ENCODE data around the gene TANC1. TPM values are rescaled to one million over a fixed set of nuclear protein-coding genes. Genes with fewer than 3 reads are reported as not detected.

The TANC1 gene
- total RNA-seq, 1 experiment from 2014 or later: 2.5 TPM

DNA sequence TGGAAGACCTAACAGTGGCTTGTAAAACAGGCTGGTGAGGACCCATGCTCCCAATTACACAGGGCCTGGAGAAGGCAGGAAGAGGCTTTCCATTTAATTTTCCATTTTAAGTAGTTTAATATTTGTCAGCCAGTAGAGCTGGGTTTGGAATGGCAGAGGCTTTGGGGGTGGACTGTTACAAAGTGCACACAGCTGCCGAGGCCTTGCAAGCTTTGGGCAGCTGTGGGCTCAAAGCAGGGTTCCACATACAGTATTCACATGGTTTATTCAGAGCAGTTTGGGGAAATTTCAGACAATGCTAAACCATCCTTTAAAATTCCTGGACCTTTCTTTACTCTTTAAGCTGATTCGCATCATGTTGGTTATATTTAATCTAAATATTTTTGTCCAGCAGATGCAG, 185.5 kb downstream of the TANC1 start:
- no peak overlapping the region for H2AK5ac ChIP-seq (ENCODE audit: insufficient read length, low read length)
- H3K18ac ChIP-seq (ENCODE audit: insufficient read length, low read depth, low read length): no peak overlapping the region
- H4K20me1 ChIP-seq (ENCODE audit: control insufficient read depth, insufficient read depth, insufficient read length): no peaks in the 10 kb centered on the region
- no peak overlapping the region for H2AFZ ChIP-seq (ENCODE audit: low read length)
- no peak overlapping the region for H3K4ac ChIP-seq (ENCODE audit: low read depth, low read length)
- no peaks in the 10 kb centered on the region for H3K23me2 ChIP-seq (ENCODE audit: insufficient read length, low read depth, low read length, poor library complexity, severe bottlenecking)
- peak overlapping the region in 1 of 3 experiments; percentile 49; a peak in 1 of 7 replicates for H3K27ac Mint-ChIP-seq
- no peak overlapping the region for H2BK120ac ChIP-seq (ENCODE audit: low read depth, low read length, poor library complexity, severe bottlenecking)
- WGBS (ENCODE audit: extremely low coverage, insufficient read length, low lambda C conversion rate): no CpG with 5 or more reads among the region's 2 CpGs
- peaks cover 13 to 16% of the 10 kb centered on the region in 2 experiments for H3K4me1 Mint-ChIP-seq
- no peaks in the 10 kb centered on the region for H3K9me3 Mint-ChIP-seq
- no peak overlapping the region for H2BK15ac ChIP-seq (ENCODE audit: low read depth, low read length)
- no peak overlapping the region for H2BK5ac ChIP-seq (ENCODE audit: insufficient read length, low read length)
- H4K5ac ChIP-seq (ENCODE audit: insufficient read length, low read depth, low read length): no peak overlapping the region
- no peak for TF ChIP-seq CTCF (conservative IDR thresholded peaks at IDR 0.05)
- no peak overlapping the region for H4K8ac ChIP-seq (replicated peaks; ENCODE audit: insufficient read length, low read depth, low read length)
- H3K4me1 ChIP-seq (ENCODE audit: insufficient read depth, low read length): no peaks in the 10 kb centered on the region
- H3K23ac ChIP-seq (ENCODE audit: insufficient read length, low read depth, low read length): no peak overlapping the region
- no peak for DNase-seq
- no peak overlapping the region for H3K27ac ChIP-seq (ENCODE audit: insufficient read length, low read depth, low read length)
- H3T11ph ChIP-seq (ENCODE audit: low read length): no peak overlapping the region
- H4K91ac ChIP-seq (ENCODE audit: insufficient read length, low read depth, low read length): no peak overlapping the region
- H3K79me1 ChIP-seq (ENCODE audit: insufficient read depth, low read depth, low read length, poor library complexity, severe bottlenecking): no peaks in the 10 kb centered on the region
- H3K9ac ChIP-seq (ENCODE audit: extremely low read depth, insufficient read length, low read length): no peak overlapping the region
- H3K27me3 ChIP-seq (ENCODE audit: insufficient read depth, low read length): no peaks in the 10 kb centered on the region
- no peak overlapping the region for H3K14ac ChIP-seq (ENCODE audit: insufficient read depth, low read length)
- H3K4me3 Mint-ChIP-seq: no peak overlapping the region
- H3K9me3 ChIP-seq (ENCODE audit: control insufficient read depth, low read depth, low read length): no peaks in the 10 kb centered on the region
- no peak overlapping the region for H3K4me2 ChIP-seq (ENCODE audit: insufficient read depth, insufficient read length, low read length)
- H2BK20ac ChIP-seq (ENCODE audit: low read depth, low read length, poor library complexity, severe bottlenecking): no peak overlapping the region
- H3K56ac ChIP-seq (ENCODE audit: insufficient read length, low read depth, low read length): no peak overlapping the region
- no peaks in the 10 kb centered on the region for H3K36me3 Mint-ChIP-seq (ENCODE audit: insufficient read depth in 1 of 3, low read depth in 3 of 3)
- no peak overlapping the region for H2BK12ac ChIP-seq (ENCODE audit: insufficient read length, low read depth, low read length)
- no peaks in the 10 kb centered on the region for H3K79me2 ChIP-seq (ENCODE audit: insufficient read depth, low read length)
- H3K27me3 Mint-ChIP-seq (ENCODE audit: low read depth): no peaks in the 10 kb centered on the region; the same call in 1 of the 2 replicates
